ENCODE results near the gene TBCA. TPM values are rescaled to one million over a fixed set of nuclear protein-coding genes. Genes with fewer than 3 reads are reported as not detected.
"Not testable (repeated sequence)": the region's sequence is repeated elsewhere in the genome, so short reads cannot be mapped to it uniquely, and the experiment has no call there.

TBCA gene
- total and polyA plus RNA-seq, 7 donors, result 93.3 to 209 (median 132) TPM

GRCh38 chr5:77709993-77710685 is 66.0 kb downstream of the TBCA start:
- intact Hi-C loops (cut with DNase I), result no loop called here
- no peaks in the 10 kb centered on the region for H3K27me3 ChIP-seq (ENCODE audit: insufficient read depth in 3 of 3, low read length in 2 of 3)

GRCh38 chr5:77709340-77709739 is 66.8 kb downstream of the TBCA start:
- H3K27me3 ChIP-seq (ENCODE audit: insufficient read depth in 3 of 3, low read length in 2 of 3), result no peaks in the 10 kb centered on the region
- H3K9me3 ChIP-seq, result no peaks in the 10 kb centered on the region
- no peak overlapping the region for H3K4me3 ChIP-seq
- no peak overlapping the region for H3K27ac ChIP-seq
- intact Hi-C loops (cut with DNase I), result no loop called here
- no peak for TF ChIP-seq CTCF (IDR thresholded peaks at IDR 0.05)
- DNase-seq, result no peak
- ATAC-seq, result no peak
- H3K4me1 ChIP-seq, result peaks cover 19% of the 10 kb centered on the region
- H3K36me3 ChIP-seq (ENCODE audit: insufficient read depth in 1 of 2, low read depth in 1 of 2), result peaks cover 0 to 43% of the 10 kb centered on the region in 2 donors

More at GRCh38 chr5:77709993-77710685, 66.0 kb downstream of the TBCA start:
- TF ChIP-seq CTCF (IDR thresholded peaks at IDR 0.05), result no peak
- Histone ChIP-seq H3K36me3 (ENCODE audit: insufficient read depth in 1 of 2, low read depth in 1 of 2) (peaks cover 0 to 35% of the 10 kb centered on the region in 2 donors), H3K9me3 (no peaks in the 10 kb centered on the region), H3K4me1 (peaks cover 19% of the 10 kb centered on the region), H3K27ac (no peak overlapping the region), H3K4me3 (no peak overlapping the region)
- ATAC-seq (no peak), DNase-seq (no peak)

GRCh38 chr5:77707791-77708190 is 68.3 kb downstream of the TBCA start:
- no peak overlapping the region for H3K27ac ChIP-seq
- 99 to 100% (median 100%) methylated on average over 2 of the region's 2 CpGs for WGBS, 3 donors
- H3K27me3 ChIP-seq (ENCODE audit: insufficient read depth in 3 of 3, low read length in 2 of 3), result no peaks in the 10 kb centered on the region
- no peak for TF ChIP-seq CTCF (IDR thresholded peaks at IDR 0.05)
- no peak overlapping the region for H3K4me3 ChIP-seq
- H3K9me3 ChIP-seq, result no peaks in the 10 kb centered on the region
- DNase-seq (no peak), ATAC-seq (no peak)
- intact Hi-C loops (cut with DNase I), result no loop called here
- H3K36me3 ChIP-seq (ENCODE audit: insufficient read depth in 1 of 2, low read depth in 1 of 2), result peaks cover 0 to 58% of the 10 kb centered on the region in 2 donors
- peaks cover 19% of the 10 kb centered on the region for H3K4me1 ChIP-seq

- H3K27me3 ChIP-seq (ENCODE audit: insufficient read depth in 3 of 3, low read length in 2 of 3); DNase-seq; H3K27ac ChIP-seq; intact Hi-C loops (cut with DNase I); ATAC-seq; H3K4me3 ChIP-seq; H3K9me3 ChIP-seq; H3K4me1 ChIP-seq: not testable (repeated sequence)
- 74 to 97% (median 85%) methylated on average over 7 of the region's 7 CpGs for WGBS, 3 donors
- peaks cover 0 to 27% of the 10 kb centered on the region in 2 donors for H3K36me3 ChIP-seq (ENCODE audit: insufficient read depth in 1 of 2, low read depth in 1 of 2)
Measured at GRCh38 chr5:77699569-77699968, 76.6 kb downstream of the TBCA start.

- DNase-seq, result no peak
- intact Hi-C loops (cut with DNase I), result no loop called here
- Histone ChIP-seq H3K4me3 (no peak overlapping the region), H3K27me3 (ENCODE audit: insufficient read depth in 3 of 3, low read length in 2 of 3) (no peaks in the 10 kb centered on the region), H3K27ac (no peak overlapping the region), H3K9me3 (no peaks in the 10 kb centered on the region), H3K36me3 (ENCODE audit: insufficient read depth in 1 of 2, low read depth in 1 of 2) (peaks cover 0 to 21% of the 10 kb centered on the region in 2 donors), H3K4me1 (peaks cover 8% of the 10 kb centered on the region)
- no peak for ATAC-seq
- TF ChIP-seq CTCF (IDR thresholded peaks at IDR 0.05), result no peak
Measured at GRCh38 chr5:77698920-77699319, 77.2 kb downstream of the TBCA start.

Data from psoas muscle (tissue), 8 donors.